ENCODE data around the gene LRRK1.
"Not testable (repeated sequence)": the region's sequence is repeated elsewhere in the genome, so short reads cannot be mapped to it uniquely, and the experiment has no call there.

Gene LRRK1

DNA sequence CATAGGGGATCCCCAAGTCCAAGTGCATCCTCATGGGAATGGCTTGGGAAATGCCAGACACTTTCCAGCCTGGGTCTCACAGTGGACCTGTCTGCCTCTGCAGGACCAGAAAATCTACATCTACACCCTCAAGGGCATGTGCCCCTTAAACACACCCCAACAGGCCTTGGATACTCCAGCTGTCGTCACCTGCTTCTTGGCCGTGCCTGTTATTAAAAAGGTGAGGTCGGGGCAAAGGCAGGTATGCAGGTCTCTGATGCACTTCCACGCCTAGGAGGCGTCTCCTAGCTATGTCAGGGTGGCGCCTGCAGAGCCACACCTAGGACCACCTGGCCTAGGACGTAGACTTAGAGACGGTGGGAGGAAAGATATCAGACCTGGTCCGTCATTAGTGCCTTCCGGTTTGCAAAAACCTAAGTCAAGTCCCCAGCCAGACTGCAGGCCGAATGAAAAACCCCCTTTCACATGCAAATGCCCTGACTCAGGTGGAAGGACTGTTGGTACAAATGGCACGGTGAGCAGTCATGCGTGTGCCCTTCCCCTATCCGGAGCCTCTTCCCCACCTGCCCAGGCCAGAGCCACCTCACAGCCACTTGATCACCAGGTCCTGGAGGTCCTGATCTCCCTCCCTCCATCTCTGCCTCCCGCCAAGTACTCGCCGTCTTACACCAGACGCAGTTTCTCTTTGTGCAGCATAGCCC, 143.5 kb downstream of the LRRK1 start:
- DNase-seq: no peak

GRCh38 chr15:101063212-101063611, 144.1 kb downstream of the LRRK1 start:
- DNase-seq: no peak

GRCh38 chr15:101063891-101064794, 145.0 kb downstream of the LRRK1 start:
- no peak for DNase-seq

GRCh38 chr15:101064795-101065569, 145.8 kb downstream of the LRRK1 start:
- DNase-seq: no peak

DNA sequence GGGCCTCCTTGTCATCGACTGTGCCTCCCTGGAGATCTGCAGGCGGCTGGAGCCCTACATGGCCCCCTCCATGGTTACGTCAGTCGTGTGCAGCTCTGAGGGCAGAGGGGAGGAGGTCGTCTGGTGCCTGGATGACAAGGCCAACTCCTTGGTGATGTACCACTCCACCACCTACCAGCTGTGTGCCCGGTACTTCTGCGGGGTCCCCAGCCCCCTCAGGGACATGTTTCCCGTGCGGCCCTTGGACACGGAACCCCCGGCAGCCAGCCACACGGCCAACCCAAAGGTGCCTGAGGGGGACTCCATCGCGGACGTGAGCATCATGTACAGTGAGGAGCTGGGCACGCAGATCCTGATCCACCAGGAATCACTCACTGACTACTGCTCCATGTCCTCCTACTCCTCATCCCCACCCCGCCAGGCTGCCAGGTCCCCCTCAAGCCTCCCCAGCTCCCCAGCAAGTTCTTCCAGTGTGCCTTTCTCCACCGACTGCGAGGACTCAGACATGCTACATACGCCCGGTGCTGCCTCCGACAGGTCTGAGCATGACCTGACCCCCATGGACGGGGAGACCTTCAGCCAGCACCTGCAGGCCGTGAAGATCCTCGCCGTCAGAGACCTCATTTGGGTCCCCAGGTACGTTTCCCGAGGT, 146.5 kb downstream of the LRRK1 start:
- DNase-seq: no peak

DNA sequence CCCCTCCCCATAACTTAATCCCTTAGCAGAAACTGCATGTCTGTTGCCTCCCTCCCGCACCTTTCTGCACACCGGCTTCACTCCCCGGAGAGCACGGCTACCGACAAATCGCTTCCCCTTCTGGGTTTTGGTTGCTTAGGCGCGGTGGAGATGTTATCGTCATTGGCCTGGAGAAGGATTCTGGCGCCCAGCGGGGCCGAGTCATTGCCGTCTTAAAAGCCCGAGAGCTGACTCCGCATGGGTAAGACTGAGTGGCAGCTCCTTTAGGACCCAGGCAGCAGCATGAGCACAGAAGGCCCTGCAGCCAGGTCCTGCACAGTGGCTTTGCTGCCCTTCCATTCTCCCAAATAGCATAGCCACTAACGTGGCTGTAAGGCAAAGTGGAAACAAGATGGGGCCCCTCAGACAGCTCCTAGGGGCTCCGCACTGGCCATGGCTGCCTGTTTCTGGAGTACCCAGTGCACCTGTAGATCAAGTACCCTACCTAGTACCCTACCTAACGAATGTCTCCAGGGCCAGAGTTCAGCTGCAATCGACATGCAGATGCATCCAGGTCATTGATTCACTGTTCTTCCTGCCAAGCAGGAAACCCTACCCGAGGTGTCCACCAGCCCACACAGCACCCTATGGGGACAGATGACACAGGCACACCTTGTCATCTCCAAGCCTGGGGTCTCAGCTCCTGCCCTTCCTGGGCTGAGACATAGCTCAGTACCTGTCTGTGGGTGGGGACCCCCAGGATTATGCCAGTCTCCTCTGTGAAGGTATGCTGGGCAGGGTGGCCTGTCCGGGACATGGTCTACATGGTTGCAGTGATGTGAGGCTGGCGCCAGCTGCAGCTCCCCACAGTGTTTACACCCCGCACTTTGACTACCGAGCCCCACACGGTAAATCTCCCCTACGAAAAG, 147.6 kb downstream of the LRRK1 start:
- no peak for DNase-seq

GRCh38 chr15:101067660-101068522, 148.7 kb downstream of the LRRK1 start:
- DNase-seq: no peak

DNA sequence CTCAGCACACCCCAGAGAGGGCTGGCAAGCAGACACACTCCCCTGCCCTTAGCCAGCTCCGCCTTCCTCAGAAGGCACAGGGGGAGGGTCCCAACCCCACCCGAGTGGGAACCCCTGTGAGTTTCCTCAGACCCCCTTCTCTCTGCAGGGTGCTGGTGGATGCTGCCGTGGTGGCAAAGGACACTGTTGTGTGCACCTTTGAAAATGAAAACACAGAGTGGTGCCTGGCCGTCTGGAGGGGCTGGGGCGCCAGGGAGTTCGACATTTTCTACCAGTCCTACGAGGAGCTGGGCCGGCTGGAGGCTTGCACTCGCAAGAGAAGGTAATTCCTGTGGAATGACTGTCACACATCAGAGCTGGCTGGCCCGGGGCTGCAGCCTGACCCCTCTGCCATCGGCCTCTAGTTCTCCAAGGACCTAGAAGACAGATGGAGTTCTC, 149.4 kb downstream of the LRRK1 start:
- no peak for DNase-seq

DNA sequence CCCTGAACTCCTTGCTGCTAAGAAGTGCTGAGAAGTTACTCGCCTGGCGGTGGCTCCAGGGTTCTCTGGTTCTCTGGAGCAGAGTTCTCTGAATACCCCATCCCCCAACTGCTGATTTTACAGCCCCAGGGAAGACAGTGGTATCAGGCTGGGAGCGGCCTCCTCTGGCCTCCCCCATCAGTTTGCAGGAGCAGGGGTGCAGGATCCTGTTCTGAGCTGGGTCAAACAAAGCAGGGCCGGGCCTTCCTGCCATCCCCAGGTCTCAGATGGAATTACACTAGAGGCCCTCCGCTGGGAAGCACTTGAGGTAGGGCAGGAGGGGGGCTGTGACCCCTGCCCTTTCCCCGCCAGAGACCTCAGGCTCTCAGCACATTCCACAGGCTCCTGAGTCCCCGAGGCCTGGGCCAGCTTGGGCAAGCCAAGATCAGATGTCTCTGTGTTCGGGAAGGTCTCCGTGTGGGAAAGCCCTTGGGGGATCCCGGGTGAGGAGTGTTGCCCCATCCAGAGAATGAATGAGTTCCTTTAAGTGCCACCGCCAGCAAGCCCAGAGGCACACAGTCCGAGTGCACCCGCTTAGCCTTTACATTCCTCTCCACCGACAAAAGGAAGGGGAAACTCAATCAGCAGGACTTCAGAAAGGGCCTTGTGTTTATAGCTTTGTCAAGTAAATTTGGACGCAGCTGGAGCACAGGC, 149.9 kb downstream of the LRRK1 start:
- no peak for DNase-seq

DNA sequence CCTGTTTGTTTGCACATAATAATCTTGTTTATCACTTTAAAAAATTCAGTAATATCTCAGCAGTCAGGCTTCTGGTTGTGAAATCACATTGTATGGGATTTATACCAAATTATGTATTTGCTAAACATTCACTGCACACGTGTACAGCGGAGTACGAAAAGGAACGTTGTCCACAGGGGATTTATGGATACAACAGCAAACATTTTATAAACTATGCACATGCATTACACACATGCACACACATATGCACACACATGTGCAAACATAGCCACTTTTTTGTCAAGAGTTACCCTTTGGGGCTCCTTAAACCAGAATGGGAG, 150.5 kb downstream of the LRRK1 start:
- no peak for DNase-seq

DNA sequence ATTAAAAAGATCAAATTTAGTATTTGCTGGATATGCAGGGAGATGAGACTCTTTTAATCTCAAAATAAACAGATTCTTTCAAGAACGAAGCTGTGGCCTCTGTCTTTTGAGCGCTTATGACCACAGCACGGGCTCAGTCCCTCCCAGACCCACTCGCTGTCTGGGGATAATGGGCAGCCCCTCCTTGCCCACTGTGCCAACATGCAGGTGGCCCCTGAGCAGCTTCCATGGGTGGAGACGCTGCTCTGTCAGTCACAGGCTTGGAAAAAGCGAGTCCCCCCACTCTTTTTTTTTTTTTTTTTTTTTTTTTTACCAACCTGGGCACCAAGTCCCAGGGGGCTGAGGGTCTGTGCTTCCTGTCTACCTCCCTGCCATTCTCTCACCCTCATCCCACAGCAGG, 150.9 kb downstream of the LRRK1 start:
- no peak for DNase-seq

- no peak for DNase-seq
These were observed 151.5 kb downstream of the LRRK1 start for GRCh38 chr15:101070502-101071273.

- no peak for DNase-seq
These were observed 152.5 kb downstream of the LRRK1 start for GRCh38 chr15:101071651-101072050.

- not testable (repeated sequence) for DNase-seq
These were observed 153.1 kb downstream of the LRRK1 start for GRCh38 chr15:101072235-101072634.

DNA sequence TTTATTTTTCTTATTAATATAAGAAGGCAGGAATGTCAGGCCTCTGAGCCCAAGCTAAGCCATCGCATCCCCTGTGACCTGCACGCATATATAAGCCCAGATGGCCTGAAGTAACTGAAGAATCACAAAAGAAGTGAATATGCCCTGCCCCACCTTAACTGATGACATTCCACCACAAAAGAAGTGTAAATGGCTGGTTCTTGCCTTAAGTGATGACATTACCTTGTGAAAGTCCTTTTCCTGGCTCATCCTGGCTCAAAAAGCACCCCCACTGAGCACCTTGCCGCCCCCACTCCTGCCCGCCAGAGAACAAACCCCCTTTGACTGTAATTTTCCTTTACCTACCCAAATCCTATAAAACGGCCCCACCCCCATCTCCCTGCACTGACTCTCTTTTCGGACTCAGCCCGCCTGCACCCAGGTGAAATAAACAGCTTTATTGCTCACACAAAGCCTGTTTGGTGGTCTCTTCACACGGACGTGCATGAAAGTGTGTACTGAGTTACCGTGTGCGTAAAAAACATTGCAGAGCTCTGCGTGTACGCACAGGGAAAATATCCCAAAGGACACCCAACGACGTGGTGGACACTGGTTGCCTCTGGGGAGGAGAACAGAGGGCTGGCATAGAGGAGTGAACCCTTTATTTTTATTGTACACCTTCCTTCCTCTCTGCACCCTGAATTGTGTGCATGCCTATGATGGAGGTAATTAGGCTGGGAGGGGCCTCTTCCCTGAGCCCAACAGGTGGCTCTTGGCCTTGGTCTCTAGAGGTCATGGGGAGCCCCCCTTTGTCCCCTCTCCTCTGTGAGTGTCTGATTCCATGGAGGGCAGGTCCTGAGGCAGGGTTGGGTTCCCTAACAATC, 158.9 kb downstream of the LRRK1 start:
- not testable (repeated sequence) for DNase-seq

- no peak for DNase-seq
These were observed 159.6 kb downstream of the LRRK1 start for GRCh38 chr15:101078669-101079323.

- no peak for DNase-seq
These were observed 162.7 kb downstream of the LRRK1 start for GRCh38 chr15:101081900-101082299.

Measured in stimulated activated CD4-positive, alpha-beta T cell treated with anti-CD3 and anti-CD28 coated beads, Interleukin-4, amount 100 ng/mL, for 24 hours (primary cell).